H7 (cell line): Measurements from ENCODE around the gene ANKRD28. TPM values are rescaled to one million over a fixed set of nuclear protein-coding genes. Genes with fewer than 3 reads are reported as not detected.

Experiments used
- DNase-seq: peaks from one replicate; pipeline ENCODE4 v3.0.0; 2012
- H3K27me3 ChIP-seq: 2 replicates; pipeline ENCODE4 v1.6.0; 2011; ENCODE audit warnings: mild to moderate bottlenecking, low read length; ENCODE audit not compliant: control insufficient read depth, insufficient read depth
- H3K36me3 ChIP-seq: replicated peaks from 2 replicates; pipeline ENCODE4 v1.5.1; 2011; ENCODE audit warnings: low read length; ENCODE audit not compliant: control insufficient read depth, insufficient read depth
- H3K4me3 ChIP-seq: 2 replicates; pipeline ENCODE4 v1.5.1; 2011; ENCODE audit warnings: low read depth, mild to moderate bottlenecking, control low read depth, low read length, moderate library complexity; ENCODE audit not compliant: insufficient read depth
- total RNA-seq: library from RNA; depleted of rRNA; stranded (reverse); fragments of >200 nt; shearing (Covaris generic); gene quantifications from 2 replicates; pipeline ENCODE4 v1.2.3, GENCODE V29; 2014

ANKRD28 gene
- total RNA-seq, 1 experiment from 2014 or later, result 28.5 TPM

DNA sequence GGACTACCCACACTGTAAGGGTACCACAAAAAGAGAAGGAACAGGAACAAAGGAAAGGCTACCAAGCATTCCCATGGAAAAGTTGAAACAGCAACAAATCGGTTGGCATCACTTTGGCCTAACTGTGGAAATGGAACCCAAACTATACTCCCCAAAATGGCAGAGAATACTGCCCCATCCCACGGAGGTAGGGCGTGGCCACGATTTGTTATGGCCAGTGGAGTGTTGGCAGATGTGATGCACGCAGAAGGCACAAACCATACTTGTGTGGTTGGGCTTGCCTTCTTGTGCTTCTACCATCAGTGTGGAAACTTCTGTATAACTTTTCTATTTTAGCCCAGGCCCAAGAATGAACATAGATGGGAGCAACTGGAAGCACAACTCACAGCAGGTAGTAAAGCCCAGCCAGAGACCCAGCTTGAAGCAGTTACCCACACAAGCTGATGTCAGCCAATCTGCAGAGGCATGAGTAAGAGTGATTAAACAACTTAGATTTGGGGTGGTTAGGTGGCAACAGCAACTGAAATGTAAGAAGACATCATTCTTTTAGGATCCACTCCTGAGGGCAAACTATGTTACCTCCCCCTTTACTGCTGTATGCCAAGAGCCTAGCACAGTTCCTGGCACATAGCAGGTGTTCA, 132.1 kb downstream of the ANKRD28 start:
- no peak for DNase-seq
- H3K36me3 ChIP-seq, result no peaks in the 10 kb centered on the region; the same call in 1 of the 2 replicates
- H3K4me3 ChIP-seq, result no peak overlapping the region
- no peaks in the 10 kb centered on the region for H3K27me3 ChIP-seq

DNA sequence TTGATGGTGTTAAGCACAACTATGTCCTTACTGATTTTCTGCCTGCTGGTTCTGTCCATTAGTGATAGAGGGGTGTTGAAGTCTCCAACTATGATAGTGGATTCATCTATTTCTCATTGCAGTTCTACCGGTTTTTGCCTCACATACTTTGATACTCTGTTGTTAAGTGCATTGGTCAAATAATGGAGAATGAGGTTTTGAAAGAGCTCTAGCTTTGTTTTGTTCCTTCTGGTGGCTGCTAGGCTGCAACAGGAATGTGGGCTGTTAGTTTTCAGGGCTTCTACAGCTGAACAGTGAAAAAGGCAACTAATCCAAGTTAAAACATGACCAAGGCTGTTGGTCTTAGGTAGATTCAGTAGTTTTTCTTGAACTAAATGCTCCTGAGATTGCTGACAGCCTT, 133.6 kb downstream of the ANKRD28 start:
- DNase-seq, result no peak
- no peak overlapping the region for H3K4me3 ChIP-seq
- H3K36me3 ChIP-seq, result no peaks in the 10 kb centered on the region
- H3K27me3 ChIP-seq, result no peaks in the 10 kb centered on the region

DNA sequence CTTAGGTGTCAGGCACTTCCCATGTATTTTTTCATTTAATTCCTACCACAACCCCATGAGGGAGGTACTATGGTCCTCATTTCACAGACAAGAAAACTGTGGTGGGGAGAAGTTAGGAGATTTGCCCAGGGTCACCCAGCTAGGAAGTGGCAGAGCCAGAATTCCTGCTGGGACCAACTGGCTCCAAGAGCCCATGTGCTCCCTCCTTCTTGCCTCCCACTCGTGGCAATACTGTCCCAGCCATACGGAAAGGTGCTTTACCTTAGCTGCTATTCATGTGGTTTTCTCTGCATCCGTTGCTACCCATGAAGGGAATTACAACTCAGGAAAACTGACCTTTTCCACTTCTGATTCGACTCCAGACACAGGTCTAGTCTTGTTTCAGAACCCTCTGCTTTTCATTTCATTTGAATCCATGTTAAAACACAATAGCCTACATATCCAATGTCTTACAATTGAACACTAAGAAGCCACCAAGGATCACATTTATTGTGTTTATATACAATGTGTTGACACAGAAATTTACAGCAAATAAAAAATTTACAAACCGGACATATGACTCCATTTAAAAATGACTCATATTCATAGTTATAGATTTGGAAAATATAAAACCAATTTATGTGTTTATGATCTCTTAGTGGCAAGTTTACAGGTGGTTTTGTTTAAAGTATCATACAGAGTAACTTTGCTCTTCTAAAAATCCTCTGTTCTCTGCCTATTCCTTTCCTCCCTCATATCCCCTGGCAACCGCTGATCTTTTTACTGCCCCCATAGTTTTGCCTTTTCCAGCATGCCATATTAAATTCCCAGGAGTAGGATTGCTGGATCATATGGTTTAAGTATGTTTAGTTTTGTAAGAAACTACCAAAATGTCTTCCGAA, 137.5 kb downstream of the ANKRD28 start:
- Histone ChIP-seq H3K27me3 (no peaks in the 10 kb centered on the region), H3K36me3 (no peaks in the 10 kb centered on the region), H3K4me3 (no peak overlapping the region)
- DNase-seq, result no peak

DNA sequence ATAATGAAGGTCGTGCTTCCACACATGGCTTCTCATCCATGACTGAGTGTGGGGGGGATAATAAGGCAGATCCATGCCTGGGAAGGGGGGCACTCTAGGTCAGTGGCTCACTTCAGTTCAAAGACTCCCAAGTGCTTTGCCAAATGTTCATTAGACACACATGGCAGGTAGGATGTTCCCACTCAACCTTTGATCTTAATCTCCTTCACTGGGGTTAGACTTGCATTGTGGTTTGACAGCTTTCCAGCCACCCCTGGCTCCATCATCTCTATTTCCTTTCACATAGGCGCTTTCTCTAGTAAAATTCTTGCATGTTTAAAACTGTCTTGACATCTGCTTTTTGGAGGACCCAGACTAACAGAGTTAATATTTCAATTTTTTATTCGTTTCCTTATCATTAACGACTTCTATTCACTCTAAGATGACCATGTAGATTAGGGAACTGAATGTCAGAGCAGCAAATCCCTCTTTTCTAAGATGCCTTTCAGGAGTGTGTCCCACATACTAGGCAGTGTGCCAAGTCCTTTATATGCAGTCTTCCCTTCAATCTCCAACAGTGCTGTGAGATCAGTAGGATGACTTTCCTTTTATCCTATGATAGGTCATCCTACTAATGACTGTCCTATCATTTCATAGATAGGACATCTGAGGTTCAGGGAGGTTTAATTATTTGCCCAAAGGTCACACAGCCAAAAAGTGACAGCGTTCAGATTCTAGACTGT, 138.4 kb downstream of the ANKRD28 start:
- Histone ChIP-seq H3K4me3 (no peak overlapping the region), H3K27me3 (no peaks in the 10 kb centered on the region), H3K36me3 (no peaks in the 10 kb centered on the region)
- DNase-seq, result no peak

DNA sequence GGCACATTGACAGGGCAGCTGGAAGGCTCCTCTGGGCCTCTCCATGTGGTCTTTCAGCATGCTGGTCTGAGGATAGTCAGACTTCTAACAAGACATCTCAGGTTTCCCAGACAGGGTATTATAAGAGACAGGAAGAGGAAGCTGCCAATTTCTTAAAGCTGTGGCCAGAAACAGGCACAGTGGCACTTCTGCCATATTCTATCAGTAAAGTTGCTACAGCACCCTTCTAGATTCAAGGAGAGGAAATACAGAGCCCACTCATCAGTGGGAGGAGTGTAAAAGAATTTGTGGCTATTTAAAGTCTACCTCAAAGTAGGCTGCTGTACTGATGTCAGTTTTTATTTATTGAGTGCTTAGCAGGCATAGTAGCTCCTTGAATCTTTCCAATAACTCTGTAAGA, 140.8 kb downstream of the ANKRD28 start:
- DNase-seq, result no peak
- Histone ChIP-seq H3K36me3 (no peaks in the 10 kb centered on the region), H3K27me3 (no peaks in the 10 kb centered on the region), H3K4me3 (no peak overlapping the region)

DNA sequence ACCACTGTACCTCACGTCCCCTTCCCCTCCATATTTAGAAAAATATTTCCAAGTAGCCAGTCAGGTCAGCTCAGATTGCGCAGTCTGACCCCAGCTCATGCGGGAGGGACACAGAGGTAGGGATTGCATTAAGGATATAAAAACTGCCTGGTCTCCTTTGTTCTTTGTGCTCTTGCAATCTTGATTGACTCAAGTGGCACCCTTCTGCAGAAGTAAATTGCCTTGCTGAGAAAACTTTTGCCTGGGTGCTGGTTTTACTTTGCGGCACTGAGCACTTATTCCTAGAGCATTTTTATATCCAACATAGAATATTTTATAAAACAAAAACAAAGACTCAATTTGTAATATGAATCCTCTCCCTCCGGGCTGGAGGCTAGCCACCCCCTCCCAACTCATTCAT, 141.4 kb downstream of the ANKRD28 start:
- Histone ChIP-seq H3K36me3 (no peaks in the 10 kb centered on the region), H3K27me3 (no peaks in the 10 kb centered on the region), H3K4me3 (no peak overlapping the region)
- DNase-seq, result no peak

DNA sequence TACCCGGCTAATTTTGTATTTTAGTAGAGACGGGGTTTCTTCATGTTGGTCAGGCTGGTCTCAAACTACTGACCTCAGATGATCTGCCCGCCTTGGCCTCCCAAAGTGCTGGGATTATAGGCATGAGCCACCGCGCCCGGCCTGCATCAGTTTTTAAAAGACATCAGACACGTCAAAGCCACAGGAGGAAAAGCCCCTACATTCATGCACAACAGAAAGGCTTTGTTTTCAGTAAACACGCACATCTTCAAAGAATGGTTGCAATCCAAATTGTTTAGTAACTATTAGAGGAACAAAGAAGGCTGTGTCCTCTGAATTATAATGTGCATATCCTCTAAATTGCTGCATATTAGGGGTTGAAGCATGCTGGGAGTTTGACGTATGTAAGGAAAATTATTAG, 142.9 kb downstream of the ANKRD28 start:
- Histone ChIP-seq H3K36me3 (no peaks in the 10 kb centered on the region), H3K27me3 (no peaks in the 10 kb centered on the region), H3K4me3 (no peak overlapping the region)
- DNase-seq, result no peak

DNA sequence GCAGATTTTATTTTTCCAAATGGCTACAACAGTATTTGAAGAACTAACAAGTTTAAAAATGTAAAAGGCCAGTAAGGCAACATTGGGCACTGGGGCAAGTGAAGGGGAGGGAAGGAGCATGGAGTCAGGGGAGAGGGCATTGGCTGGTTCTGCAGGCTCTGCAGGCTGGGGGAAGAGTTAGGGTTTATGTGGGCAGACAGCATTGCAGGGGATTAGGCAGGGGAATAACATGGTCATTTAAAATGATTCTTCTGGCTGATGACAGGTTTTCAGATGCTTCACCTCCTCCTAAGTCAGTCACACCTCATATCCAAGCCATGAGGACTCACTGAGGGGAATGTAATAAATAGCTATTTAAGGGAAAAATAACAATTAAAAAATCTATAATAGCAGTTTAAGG, 143.7 kb downstream of the ANKRD28 start:
- Histone ChIP-seq H3K4me3 (no peak overlapping the region), H3K36me3 (no peaks in the 10 kb centered on the region), H3K27me3 (no peaks in the 10 kb centered on the region)
- DNase-seq, result no peak

DNA sequence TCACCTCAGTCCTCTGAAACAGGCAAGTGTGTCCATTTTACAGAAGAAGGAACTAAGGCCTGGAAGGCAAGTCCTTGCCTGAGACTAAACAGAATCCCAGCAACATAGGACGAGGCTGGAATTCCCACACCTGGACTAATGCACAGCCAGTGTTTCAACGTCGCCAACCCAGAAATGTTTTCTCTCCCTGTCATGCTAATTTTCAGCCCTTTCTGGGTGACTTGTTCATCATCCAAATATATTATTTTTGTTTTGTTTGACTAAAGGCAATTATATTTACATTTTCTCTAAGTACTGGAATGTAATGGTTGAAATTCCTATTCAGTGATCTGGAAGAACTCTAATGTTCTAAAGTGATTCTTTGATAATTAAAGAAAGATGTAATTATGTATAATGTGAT, 144.5 kb downstream of the ANKRD28 start:
- Histone ChIP-seq H3K27me3 (no peaks in the 10 kb centered on the region), H3K4me3 (no peak overlapping the region), H3K36me3 (no peaks in the 10 kb centered on the region)
- DNase-seq, result no peak

DNA sequence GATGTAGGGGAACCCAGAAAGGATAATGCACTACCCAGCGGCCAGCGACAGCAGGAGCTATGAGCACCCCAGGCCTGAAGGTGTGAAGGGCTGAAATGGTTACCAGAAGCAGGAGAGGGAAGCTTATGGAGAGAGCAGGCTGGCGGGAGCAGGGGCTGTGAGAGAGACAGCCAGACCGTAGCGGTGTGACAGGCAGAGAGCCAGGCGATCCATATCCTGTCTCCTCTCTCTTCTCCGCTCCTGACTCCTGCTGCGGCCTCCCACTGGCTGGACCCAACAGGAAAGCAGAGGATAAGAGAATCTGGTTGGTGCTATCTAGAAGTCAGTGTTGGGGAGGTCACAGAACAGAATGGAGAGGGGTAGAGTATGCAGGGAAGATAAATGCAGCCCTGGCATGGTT, 146.4 kb downstream of the ANKRD28 start:
- Histone ChIP-seq H3K36me3 (no peaks in the 10 kb centered on the region), H3K27me3 (no peaks in the 10 kb centered on the region), H3K4me3 (no peak overlapping the region)
- no peak for DNase-seq

DNA sequence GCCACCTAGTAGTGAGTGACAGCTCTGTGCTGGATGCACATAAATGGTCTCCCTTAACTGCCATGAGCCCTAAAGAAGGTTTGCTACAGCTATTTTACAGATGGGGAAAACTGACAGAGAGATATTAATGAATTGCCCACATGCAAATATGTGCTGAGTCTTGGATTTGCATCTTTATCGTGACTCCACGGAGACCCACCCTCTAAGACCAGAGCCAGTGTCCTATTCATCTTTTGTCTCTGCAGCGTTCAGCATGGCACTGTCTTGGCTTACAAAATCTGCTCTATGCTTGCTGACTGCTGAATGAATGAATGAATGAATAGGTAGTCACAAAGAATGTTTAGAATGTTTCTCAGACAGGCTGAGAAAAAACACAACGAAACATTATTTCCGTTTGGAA, 147.9 kb downstream of the ANKRD28 start:
- DNase-seq, result no peak

DNA sequence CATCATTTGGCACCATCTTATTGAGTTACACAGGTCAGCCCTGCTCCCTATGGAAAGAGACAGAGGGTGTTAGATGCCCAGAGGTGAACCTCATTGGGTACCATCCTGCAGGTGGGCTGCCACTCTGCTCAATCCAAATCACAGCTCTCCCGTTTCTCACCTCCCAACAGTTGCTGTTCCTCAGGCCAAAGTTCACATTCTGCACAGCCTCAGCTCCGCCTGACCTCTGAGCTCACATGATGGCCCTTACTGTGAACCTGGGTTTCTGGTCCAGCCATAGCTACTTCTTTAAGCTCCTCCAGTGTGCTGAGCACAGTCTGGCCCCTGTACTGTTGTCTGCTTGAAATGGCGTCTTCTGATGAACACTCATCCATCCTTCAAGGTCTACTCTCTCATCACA, 148.4 kb downstream of the ANKRD28 start:
- no peak for DNase-seq
- peaks cover 5% of the 10 kb centered on the region for H3K36me3 ChIP-seq
- H3K4me3 ChIP-seq, result no peak overlapping the region
- H3K27me3 ChIP-seq, result no peaks in the 10 kb centered on the region

More for the DNA sequence above, 147.9 kb downstream of the ANKRD28 start:
- Histone ChIP-seq H3K27me3 (no peaks in the 10 kb centered on the region), H3K4me3 (no peak overlapping the region), H3K36me3 (peaks cover 1% of the 10 kb centered on the region)

DNA sequence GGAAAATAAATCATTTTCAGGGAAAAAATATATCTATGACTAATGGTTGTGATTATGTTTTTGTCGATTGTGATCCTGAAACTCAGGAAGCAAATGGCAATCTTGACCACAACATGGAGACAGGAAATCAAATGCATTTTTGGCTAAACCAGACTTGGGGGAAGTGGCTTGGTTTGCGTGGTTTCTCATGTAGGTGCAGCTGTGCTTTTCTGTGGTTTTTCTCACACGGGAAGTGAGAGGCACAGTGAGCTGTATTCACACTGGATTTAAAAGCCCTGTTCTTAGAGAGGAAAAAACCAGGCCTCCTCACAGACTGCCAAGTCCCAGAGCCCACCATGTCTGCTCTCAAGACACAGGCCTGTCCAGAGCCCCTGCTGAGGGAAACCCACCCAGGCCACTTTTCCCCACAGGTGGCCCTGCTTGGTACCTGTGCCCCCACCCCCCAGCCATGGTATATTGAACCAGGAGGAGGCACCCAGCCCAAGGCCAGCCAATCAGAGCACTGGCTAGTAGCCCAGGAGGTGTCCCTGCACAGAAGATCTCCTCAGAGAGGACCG, 150.1 kb downstream of the ANKRD28 start:
- Histone ChIP-seq H3K27me3 (no peaks in the 10 kb centered on the region), H3K36me3 (peaks cover 5% of the 10 kb centered on the region), H3K4me3 (no peak overlapping the region)
- no peak for DNase-seq

DNA sequence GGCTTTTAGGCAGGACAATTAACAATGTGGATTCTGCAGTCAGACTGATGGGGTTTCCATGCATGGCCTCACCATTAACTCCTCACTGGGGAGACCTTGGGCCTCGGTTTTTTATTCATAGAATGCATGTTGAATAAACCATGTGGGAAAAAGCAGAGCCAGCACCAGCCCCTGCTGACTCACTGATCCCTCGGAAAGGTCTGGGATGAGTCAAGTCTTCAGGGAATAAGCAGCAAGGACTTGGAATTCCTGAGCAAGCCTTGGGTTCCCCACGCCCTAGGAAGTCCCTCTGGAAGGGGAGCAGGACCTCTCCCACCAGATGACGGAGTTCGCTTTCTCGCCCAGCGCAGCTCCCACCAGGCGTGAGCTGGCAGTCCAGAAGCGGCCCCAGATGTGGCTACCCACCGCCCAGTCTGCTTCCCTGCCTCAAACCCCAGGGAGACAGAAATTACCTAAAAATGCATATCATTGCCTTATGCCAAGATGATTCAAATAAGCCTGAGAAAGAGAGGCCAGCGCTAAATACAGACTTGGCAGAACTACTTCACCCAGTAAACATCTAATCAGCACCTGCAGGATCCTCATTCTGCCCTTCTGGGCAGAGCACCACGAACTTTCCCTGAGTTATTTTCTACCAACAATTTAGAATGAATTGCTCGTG, 150.8 kb downstream of the ANKRD28 start:
- peaks cover 5% of the 10 kb centered on the region for H3K36me3 ChIP-seq
- no peaks in the 10 kb centered on the region for H3K27me3 ChIP-seq
- no peak overlapping the region for H3K4me3 ChIP-seq
- DNase-seq, result no peak
